CD4-positive, alpha-beta T cell treated with Interleukin-17A for 1 hour (primary cell): Measurements from ENCODE around the gene DDX46.
"Not testable (repeated sequence)": the region's sequence is repeated elsewhere in the genome, so short reads cannot be mapped to it uniquely, and the experiment has no call there.

Experiments used
- DNase-seq: peaks from one replicate; pipeline ENCODE4 v3.0.0-alpha.2; 2020

Gene DDX46

DNA sequence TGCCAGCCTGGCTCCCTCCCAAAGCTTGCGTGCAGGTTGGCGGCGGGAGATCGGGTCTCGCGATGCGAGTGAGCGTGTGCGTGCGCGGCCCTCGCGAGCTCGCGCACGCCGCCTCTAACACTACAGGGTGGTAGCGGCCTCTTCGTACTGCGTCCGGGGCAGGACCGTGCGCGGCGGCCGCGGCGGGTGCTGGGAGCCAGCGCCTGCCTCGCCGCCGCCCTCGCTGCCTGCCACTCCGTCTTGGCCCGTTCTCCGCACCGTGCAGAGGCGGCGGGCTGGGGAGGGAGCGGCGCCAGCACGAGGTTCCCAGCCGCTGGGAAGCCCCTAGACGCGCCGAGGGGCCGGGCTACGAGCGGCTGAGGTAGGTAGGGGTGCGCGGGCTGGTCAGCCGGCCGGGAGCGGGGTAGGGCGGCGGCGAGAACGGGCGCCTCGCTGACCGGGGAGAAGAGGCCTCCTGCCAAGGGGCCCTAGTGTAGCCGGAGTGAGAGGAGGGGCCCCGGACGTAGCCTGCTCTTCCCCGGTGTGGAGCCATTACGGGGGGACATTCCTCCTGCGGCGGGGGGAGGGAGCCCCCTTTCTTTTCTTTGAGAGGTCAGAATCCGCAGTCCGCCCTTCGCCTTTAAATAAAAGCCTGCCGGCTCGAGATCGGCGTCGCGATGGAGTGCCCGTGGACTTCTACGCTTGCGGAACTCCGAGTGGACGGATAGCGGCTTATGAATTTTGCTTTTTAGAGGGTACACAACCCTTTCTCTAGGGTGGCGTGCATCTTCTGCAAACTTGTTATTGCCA is 87.5 kb downstream of the DDX46 start, which contains the start of gene C5orf24:
C5orf24 (plus strand) TSS at position 117 of the 789 bp plus-strand sequence. CDS start 8,933 bp downstream, outside the sequence.
- DNase-seq = peak; percentile 93

- peak; percentile 31 for DNase-seq
Measured at GRCh38 chr5:134846641-134846960, 88.0 kb downstream of the DDX46 start.

DNA sequence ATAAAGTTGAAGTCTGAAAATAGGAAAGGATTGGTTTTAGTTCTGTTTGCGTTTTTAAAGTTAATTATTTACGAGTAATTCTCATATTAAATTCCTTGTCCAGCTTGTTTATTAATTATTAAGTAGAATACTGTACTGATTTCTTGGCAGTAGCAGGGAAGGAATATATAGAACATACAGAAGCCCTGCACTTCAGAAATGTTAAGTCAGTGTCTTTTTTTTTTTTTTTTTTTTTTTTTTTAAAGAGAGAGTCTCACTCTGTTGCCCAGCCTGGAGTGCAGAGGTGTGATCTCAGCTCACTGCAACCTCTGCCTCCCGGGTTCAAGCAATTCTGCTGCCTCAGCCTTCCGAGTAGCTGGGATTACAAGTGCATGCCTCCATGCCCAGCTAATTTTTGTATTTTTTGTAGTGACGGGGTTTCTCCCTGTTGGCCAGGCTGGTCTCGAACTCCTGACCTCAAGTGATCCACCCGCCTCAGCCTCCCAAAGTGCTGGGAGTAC is 90.9 kb downstream of the DDX46 start:
- DNase-seq = not testable (repeated sequence)

GRCh38 chr5:134851307-134851923 is 92.8 kb downstream of the DDX46 start:
- DNase-seq = peak; percentile 20

DNA sequence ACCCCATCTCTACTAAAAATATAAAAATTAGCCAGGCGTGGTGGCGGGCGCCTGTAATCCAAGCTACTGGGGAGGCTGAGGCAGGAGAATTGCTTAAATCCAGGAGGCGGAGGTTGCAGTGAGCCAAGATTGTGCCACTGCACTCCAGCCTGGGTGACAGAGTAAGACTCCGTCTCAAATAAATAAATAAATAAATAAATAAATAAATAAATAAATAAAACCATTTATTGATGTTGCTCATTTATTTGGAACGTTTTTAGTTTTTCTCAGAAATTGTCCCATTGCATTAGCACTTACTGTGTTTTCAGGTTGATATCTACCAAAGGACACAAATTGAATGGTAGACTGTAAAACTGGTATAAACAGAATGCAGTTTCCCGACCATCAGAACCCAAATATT is 97.9 kb downstream of the DDX46 start:
- DNase-seq = not testable (repeated sequence)

DNA sequence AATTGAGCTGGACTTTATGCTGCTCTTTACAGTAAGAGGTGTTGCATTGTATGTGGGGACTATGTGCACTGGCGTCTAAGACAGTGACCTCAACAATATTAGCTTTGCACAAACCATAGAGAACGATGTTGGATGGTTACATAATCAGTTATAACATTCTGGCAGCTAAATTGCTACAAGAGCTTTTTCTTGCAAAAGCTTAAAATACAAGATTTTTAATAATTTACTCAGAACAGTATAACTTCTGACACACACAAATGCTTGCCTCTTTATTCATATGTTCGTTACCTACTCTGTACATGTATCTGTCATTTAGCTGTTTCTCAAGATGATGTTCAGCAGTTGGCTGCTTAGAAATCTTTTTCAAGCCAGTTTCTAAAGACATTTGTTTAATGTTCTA is 98.8 kb downstream of the DDX46 start:
- no peak for DNase-seq

GRCh38 chr5:134864707-134865106 is 106.1 kb downstream of the DDX46 start:
- no peak for DNase-seq

GRCh38 chr5:134873494-134873893 is 114.9 kb downstream of the DDX46 start:
- peak; percentile 32 for DNase-seq

- DNase-seq = peak; percentile 83
Measured at GRCh38 chr5:134873987-134874830, 115.6 kb downstream of the DDX46 start, which contains the start of gene TXNDC15. Gene TXNDC15, plus strand, starts transcription at chr5:134874371. Its CDS starts 57 bp downstream, at chr5:134874428.

DNA sequence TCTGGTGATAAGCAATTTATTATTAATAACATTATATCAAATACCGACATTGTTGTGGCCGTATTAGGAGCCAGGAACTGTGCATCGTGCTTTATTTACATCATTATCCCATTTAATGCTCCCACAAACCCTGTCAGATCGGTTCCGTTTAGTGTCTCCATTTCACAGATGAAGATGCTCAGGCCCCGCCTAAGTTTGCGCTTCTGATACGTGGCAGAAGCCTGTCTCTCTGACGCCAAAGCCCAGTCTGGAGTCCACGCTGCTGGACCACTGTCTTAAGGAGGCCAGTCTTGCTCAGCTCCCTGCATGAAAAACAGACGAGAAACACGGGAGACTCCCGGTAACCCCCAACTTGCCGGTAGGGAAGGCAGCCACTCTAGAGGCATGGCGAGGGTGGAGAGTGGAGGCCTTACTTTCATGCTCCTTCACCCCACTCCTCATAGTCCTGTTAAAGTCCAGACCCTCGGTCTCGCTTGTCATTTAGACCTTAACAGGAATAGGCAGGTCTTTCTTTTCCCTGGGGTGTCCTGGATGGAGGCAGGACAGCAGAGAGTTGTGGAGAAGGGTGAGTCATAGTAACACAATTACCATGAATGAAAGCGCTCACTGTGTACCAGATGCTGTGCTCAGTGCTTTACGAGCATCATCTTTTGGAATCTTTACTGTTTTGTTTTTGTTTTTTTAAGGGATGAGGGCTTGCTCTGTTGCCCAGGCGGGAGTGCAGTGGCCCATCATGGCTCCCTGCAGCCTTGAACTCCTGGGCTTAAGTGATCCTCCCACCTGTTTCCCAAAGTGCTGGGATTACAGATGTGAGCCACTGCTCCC is 116.5 kb downstream of the DDX46 start:
- DNase-seq = peak; percentile 34

GRCh38 chr5:134877159-134877558 is 118.6 kb downstream of the DDX46 start:
- DNase-seq = no peak

DNA sequence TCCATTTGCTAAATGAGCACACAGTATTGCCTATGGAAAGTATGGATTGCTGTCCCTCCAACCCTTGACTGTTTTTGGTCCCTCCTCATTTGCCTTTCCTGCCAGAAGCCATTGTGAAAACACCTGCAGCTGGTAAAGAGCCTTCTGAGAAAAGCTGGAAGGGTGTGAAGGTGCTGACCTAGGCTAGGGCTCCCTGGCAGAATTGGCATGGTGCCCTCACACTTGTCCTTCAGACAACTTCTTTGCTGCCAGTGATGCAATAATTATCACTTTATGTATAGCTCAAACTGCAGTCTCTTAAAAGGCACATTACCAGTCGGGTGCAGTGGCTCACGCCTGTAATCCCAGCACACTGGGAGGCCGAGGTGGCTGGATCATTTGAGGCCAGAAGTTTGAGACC is 119.8 kb downstream of the DDX46 start:
- no peak for DNase-seq

DNA sequence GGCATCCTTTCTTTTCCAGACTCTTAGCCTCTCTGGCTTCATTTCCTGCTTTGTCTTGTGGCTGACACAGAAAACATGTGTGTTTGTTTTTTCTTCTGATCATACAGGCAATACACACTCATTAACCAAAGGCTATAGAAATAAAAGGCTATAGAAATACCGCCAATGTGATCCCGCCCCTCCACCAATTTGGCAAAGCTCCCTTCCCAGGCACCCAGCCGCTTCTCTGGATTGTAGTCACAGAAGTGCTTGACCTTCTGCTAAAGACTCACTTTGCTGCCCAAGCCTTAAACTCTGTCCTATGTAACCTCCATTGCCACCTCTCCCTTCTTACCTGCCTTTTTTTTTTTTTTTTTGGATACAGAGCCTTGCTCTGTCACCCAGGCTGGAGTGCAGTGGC is 120.9 kb downstream of the DDX46 start:
- DNase-seq = no peak
